GM12892 (cell line): ENCODE measurements around the gene CELF2.

Experiments used
- POLR2A ChIP-seq: IDR thresholded peaks from 2 replicates; pipeline ENCODE4 v1.6.1; 2011; ENCODE audit warnings: low read depth, low read length, control low read depth
- TAF1 ChIP-seq: IDR thresholded peaks from 2 replicates; pipeline ENCODE4 v1.6.1; 2011; ENCODE audit warnings: low read depth, mild to moderate bottlenecking, control low read depth, low read length, borderline replicate concordance

- TF ChIP-seq POLR2A (no peak), TAF1 (no peak)
These were observed 268.7 kb downstream of the CELF2 start for GRCh38 chr10:11286261-11286852.
